Measurements from ENCODE around the gene PLPP2. TPM values are rescaled to one million over a fixed set of nuclear protein-coding genes. Genes with fewer than 3 reads are reported as not detected.
"Not testable (repeated sequence)": the region's sequence is repeated elsewhere in the genome, so short reads cannot be mapped to it uniquely, and the experiment has no call there.

PLPP2 gene
- total RNA-seq, 2 experiments from 2014 or later: 0.36 TPM; not detected in 1

- Mint-ChIP-seq H3K27me3 (peaks cover 49% of the 10 kb centered on the region), H3K27ac (no peak overlapping the region), H3K4me1 (ENCODE audit: low read depth) (peaks cover 8% of the 10 kb centered on the region), H3K36me3 (ENCODE audit: low read depth) (no peaks in the 10 kb centered on the region), H3K9me3 (no peaks in the 10 kb centered on the region), H3K4me3 (no peak overlapping the region)
- no peak for ATAC-seq
- ChIA-PET POLR2A (no interaction called here), CTCF (no interaction called here)
- TF ChIP-seq CTCF (IDR thresholded peaks at IDR 0.05): no peak
- intact Hi-C loops (cut with micrococcal nuclease): no loop called here
- no peak for DNase-seq
Observed at GRCh38 chr19:269241-269640, 22.0 kb downstream of the PLPP2 start.

- H3K27ac Mint-ChIP-seq: peak overlapping the region; percentile 84
- ATAC-seq (peak; percentile 85), DNase-seq (no peak)
- no peak for TF ChIP-seq CTCF (IDR thresholded peaks at IDR 0.05)
- ChIA-PET POLR2A (no interaction called here), CTCF (interaction anchor here (0.6 kb wide), 1 partner anchor 662 kb away, joined by 3 read pairs; no protein-coding TSS in a partner anchor)
- H3K4me1 Mint-ChIP-seq (ENCODE audit: low read depth): peaks cover 21% of the 10 kb centered on the region
- intact Hi-C loops (cut with micrococcal nuclease): no loop called here
- no peaks in the 10 kb centered on the region for H3K9me3 Mint-ChIP-seq
- no peak overlapping the region for H3K4me3 Mint-ChIP-seq
- no peaks in the 10 kb centered on the region for H3K36me3 Mint-ChIP-seq (ENCODE audit: low read depth)
- peaks cover 44% of the 10 kb centered on the region for H3K27me3 Mint-ChIP-seq
Observed at GRCh38 chr19:262125-262524, 29.1 kb downstream of the PLPP2 start.

- ATAC-seq; H3K4me1 Mint-ChIP-seq (ENCODE audit: low read depth); H3K27ac Mint-ChIP-seq; intact Hi-C loops (cut with micrococcal nuclease); H3K9me3 Mint-ChIP-seq; H3K36me3 Mint-ChIP-seq (ENCODE audit: low read depth); DNase-seq; H3K4me3 Mint-ChIP-seq; POLR2A ChIA-PET: not testable (repeated sequence)
- CTCF ChIA-PET: interaction anchor here (1.5 kb wide), 1 partner anchor 10 kb away, joined by 4 read pairs; no protein-coding TSS in a partner anchor
- H3K27me3 Mint-ChIP-seq: peaks cover 47% of the 10 kb centered on the region
Observed at GRCh38 chr19:256804-257203, 34.4 kb downstream of the PLPP2 start.

- H3K4me1 Mint-ChIP-seq (ENCODE audit: low read depth); intact Hi-C loops (cut with micrococcal nuclease); H3K27ac Mint-ChIP-seq; POLR2A ChIA-PET; ATAC-seq; H3K36me3 Mint-ChIP-seq (ENCODE audit: low read depth); DNase-seq; H3K9me3 Mint-ChIP-seq; H3K4me3 Mint-ChIP-seq: not testable (repeated sequence)
- CTCF ChIA-PET: interaction anchor here (1.6 kb wide), 1 partner anchor 14 kb away, joined by 7 read pairs; no protein-coding TSS in a partner anchor
- H3K27me3 Mint-ChIP-seq: peaks cover 38% of the 10 kb centered on the region
Observed at GRCh38 chr19:252421-253186, 38.6 kb downstream of the PLPP2 start.

GRCh38 chr19:246551-246950 lies 44.7 kb downstream of the PLPP2 start:
- intact Hi-C loops (cut with micrococcal nuclease): no loop called here
- no peak for TF ChIP-seq CTCF (IDR thresholded peaks at IDR 0.05)
- Mint-ChIP-seq H3K9me3 (no peaks in the 10 kb centered on the region), H3K27me3 (no peaks in the 10 kb centered on the region), H3K4me1 (ENCODE audit: low read depth) (no peaks in the 10 kb centered on the region), H3K36me3 (ENCODE audit: low read depth) (no peaks in the 10 kb centered on the region), H3K4me3 (no peak overlapping the region), H3K27ac (no peak overlapping the region)
- ChIA-PET POLR2A (no interaction called here), CTCF (interaction anchor here (1.2 to 1.6 kb wide), 5 partner anchors 14 to 264 kb away, joined by 3 to 13 read pairs (median 4); no protein-coding TSS in a partner anchor)
- ATAC-seq: no peak
- no peak for DNase-seq

GRCh38 chr19:245900-246299 lies 45.3 kb downstream of the PLPP2 start:
- DNase-seq; ATAC-seq; H3K27ac Mint-ChIP-seq; CTCF ChIA-PET; POLR2A ChIA-PET; H3K9me3 Mint-ChIP-seq; H3K36me3 Mint-ChIP-seq (ENCODE audit: low read depth); H3K4me1 Mint-ChIP-seq (ENCODE audit: low read depth); intact Hi-C loops (cut with micrococcal nuclease); H3K27me3 Mint-ChIP-seq: not testable (repeated sequence)
- peak overlapping the region; percentile 33 for H3K4me3 Mint-ChIP-seq
